ENCODE results near the gene LMO2.

LMO2 gene

GRCh38 chr11:33910296-33910957 lies 18.6 kb upstream of the LMO2 start:
- no peak for TF ChIP-seq CTCF (IDR thresholded peaks at IDR 0.05)

GRCh38 chr11:33909552-33909951 lies 17.7 kb upstream of the LMO2 start:
- no peak for TF ChIP-seq CTCF (IDR thresholded peaks at IDR 0.05)

- no peak for TF ChIP-seq CTCF (IDR thresholded peaks at IDR 0.05)
Measured at GRCh38 chr11:33909150-33909549, 17.3 kb upstream of the LMO2 start.

- no peak for TF ChIP-seq CTCF (IDR thresholded peaks at IDR 0.05)
Measured at GRCh38 chr11:33907421-33907820, 15.5 kb upstream of the LMO2 start.

- TF ChIP-seq CTCF (IDR thresholded peaks at IDR 0.05), result no peak
Measured at GRCh38 chr11:33906484-33907186, 14.8 kb upstream of the LMO2 start.

GRCh38 chr11:33904102-33904501 lies 12.2 kb upstream of the LMO2 start:
- TF ChIP-seq CTCF (IDR thresholded peaks at IDR 0.05), result no peak

GRCh38 chr11:33900159-33900840 lies 8.4 kb upstream of the LMO2 start:
- TF ChIP-seq CTCF (IDR thresholded peaks at IDR 0.05), result no peak

Measured in LNCAP (cell line).